ENCODE data around the gene SLC8B1.

The SLC8B1 gene

DNA sequence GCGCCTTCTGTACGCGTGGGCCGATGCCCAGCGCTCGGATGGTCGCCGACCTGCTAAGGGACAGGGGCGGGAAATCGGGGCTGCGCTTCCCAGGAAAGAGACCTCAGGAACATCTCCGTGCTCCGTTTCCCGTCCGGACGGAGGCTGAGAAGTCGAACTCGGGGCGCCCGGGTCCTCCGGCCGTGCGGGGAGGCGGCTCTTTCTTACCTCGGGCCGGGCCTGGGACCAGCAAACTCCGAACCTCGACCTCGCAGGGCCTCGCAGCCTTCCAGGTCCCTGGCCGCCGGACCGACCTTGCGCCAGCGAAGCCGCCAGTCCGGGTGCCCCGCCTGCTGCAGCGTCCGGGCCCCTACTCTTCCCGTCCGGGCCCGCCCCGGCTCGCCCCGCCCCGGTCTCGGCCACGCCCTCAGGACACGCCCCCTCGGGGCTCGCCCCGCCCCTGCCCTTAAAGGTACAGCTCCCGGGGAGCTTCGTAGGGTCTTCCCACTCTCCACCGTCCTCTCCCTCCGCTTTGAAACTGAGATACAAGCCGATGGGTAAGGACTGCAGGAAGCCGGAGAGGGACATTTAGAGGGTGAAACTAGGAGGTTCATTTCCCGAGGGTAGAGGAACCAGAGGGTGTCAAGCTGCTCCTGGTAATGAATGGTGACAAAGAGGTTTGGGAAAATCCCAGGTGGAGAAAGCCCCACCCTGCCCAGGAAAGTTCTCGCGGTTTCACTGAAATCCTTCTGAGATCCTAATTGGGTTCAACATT is at the start of gene SLC8B1:
Gene SLC8B1 (minus strand): TSS at position 324 of the 754 bp plus-strand sequence. CDS start 2,231 bp downstream, outside the sequence.
- peak; percentile 84 for DNase-seq (ENCODE audit: low read depth)

DNA sequence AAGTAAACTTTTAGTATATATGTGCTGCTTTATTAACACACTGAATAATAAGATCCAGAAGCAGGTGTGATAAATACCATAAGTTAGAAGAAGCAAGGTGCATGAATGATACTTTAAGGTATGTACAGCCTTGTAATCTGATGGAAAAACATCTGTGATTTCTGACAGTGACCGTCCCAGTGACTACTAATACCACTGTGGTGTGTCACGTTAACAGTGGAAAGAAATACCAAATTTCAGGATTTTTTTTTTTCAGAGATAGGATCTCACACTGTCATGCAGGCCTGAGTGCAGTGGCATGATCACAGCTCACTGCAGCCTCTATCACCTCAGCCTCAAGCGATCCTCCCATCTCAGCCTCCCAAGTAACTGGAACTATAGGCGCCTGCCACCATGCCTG is 47.3 kb upstream of the SLC8B1 start:
- DNase-seq (ENCODE audit: low read depth): no peak

DNA sequence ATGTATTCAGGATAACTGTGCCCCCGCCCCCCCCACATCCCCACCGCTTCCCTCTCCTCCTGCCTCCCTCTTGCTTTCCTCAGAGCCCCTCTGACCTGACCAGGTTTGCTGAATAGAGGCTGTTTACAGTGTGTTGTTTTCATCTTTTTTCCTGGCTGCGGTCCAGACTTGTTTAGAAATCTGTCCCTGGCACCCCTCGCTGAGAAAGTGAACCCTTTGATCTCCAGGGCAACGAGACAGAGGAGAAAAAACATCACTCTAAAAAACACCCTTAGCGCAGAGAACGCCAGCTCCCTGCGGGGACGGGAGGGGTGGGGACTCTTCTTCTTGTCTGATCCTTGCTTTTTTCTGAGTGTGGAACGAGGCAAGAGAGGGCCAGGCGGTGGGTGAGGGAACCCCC is 46.3 kb upstream of the SLC8B1 start:
- DNase-seq (ENCODE audit: low read depth): no peak

DNA sequence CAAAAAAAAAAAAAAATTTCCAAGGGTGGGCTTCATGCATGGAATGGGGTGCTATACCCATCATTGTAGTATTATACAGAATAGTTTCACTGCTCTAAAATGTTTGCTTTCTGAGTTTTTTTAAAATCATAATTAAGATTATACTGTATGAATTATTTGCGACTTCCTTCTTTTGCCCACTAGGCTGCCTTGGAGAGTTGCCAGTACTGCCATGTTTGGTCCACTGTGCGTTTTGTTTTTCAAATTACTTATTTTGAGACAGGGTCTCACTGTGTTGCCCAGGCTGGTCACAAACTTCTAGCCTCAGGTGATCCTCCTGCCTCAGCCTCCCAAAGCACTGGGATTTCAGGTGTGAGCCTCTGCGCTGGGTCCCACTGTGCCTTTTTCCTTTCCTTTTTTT is 43.4 kb upstream of the SLC8B1 start:
- DNase-seq (ENCODE audit: low read depth): peak; percentile 18

DNA sequence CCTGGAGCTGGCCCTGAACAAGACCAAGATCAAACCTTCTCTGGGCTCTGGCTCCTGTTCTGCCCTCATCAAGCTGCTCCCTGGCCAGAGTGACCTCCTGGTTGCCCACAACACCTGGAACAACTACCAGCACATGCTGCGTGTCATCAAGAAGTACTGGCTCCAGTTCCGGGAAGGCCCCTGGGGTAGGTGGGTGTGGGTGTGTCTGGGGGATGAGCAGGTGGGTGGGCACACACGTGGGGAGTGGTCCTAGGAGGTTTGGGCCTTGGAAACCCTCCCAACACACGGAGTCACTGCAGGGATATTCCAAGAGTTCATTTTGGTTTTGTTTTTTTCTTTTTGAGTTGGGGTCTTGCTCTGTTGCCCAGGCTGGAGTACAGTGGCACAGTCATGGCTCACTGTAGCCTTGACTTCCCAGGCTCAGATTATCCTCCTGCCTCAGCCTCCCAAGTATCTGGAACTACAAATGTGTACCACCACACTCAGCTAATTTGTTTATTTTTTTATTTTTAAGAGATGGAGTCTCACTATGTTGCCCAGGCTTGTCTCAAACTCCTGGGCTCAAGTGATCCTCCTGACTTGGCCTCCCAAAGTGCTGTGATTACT is 40.0 kb upstream of the SLC8B1 start:
- DNase-seq (ENCODE audit: low read depth): no peak

DNA sequence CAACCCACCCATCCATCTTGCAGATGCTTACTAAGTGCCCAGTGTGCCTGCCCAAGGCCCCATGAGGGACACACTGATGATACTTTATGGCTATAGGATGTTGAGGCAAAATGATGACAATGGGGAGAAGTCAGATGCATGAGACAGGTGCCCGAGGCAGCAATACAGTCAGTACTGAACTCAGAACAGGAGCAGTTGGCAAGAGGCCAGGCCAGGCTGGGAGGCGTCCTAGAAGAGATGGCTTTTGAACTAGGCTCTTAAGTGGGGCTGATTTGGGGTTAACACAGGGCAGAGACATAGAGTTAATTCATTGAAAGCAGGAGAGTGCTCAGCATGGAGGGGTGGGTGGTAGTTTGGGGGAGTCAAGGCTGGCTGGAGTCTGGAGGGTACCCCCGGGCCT is 39.1 kb upstream of the SLC8B1 start:
- no peak for DNase-seq (ENCODE audit: low read depth)

DNA sequence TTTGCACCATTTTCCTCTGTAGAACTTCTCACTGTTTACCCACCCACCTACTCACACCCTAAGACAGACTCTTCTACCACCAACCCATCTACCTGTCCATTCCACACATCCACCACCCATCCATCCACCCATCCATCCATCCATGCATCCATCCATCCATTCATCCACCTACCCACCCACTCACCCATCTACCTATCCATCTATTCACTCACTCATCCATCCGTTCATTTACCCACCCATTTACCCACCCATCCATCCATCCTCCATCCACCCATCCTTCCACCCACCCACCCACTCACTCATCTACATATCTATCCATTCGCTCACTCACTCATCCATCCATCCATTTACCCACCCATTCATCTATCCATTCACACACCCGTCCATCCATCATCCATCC is 38.5 kb upstream of the SLC8B1 start:
- DNase-seq (ENCODE audit: low read depth): no peak

DNA sequence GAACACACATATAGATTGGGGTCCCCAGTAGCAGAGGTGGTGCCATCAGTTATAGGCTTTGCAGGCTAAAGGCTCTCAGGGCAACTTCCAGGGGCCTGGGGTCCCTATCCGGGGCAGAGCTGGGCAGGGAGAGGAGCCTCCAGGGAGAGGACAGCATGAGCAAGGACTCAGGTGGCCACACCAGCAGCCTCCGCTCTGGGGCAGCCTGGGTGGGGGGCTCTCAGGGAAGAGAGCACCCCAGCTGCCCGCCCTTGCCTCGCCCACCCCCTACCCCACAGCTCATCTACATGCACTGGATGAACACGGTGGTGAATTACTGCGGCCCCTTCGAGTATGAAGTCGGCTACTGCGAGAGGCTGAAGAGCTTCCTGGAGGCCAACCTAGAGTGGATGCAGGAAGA is 37.5 kb upstream of the SLC8B1 start:
- no peak for DNase-seq (ENCODE audit: low read depth)

DNA sequence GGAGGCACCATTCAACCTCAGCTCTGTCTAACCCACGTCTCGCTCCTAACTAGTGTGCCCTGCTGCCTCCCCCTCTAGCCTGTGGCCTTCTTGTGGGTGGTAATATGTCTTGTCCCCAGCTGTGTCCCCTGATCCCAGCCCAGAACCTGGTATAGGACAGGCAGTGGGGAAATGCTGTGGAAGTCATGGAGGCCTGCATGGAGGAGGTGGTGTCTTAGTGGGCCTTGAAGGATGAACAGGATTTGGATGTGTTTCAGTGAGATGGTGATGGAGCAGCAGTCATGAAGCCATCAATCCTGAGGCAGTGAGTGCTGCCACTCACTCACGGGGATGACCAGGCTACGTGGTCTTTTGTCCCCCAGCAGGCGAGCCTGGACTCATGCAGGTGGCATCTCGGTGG is 36.9 kb upstream of the SLC8B1 start:
- no peak for DNase-seq (ENCODE audit: low read depth)

DNA sequence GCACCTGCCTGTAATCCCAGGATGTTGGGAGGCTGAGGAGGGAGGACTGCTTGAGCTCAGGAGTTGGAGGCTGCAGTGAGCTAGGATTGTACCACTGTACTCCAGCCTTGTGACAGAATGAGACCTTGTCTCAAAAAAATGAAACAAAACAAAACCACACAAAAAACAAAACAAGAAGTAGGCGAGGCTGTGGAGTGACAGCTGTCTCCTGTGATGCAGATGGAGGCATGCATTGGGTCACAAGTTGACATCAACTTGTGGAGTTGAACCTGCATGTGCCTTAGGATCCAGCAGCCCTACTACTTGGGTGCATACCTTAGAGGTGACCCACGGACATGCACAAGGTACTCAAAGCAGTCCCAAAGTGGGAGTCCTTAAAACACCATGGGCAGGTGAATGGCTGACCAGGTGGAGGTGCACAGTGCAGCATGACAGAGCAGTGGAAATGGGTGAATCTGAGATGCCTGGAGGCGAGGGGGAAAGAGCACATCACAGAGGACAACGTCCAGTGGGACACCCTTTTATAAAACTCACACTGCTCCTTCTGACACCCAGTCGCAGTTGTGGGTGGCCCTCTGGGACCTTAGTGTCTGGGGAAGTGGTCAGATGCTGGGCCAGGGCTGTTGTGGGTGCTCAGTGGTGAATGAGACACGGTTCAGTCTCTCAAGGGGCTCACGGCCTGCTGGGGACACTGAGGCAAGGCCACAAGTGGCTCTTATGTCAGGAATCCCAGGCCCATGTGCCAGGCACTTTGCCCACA is 36.2 kb upstream of the SLC8B1 start:
- DNase-seq (ENCODE audit: low read depth): no peak

DNA sequence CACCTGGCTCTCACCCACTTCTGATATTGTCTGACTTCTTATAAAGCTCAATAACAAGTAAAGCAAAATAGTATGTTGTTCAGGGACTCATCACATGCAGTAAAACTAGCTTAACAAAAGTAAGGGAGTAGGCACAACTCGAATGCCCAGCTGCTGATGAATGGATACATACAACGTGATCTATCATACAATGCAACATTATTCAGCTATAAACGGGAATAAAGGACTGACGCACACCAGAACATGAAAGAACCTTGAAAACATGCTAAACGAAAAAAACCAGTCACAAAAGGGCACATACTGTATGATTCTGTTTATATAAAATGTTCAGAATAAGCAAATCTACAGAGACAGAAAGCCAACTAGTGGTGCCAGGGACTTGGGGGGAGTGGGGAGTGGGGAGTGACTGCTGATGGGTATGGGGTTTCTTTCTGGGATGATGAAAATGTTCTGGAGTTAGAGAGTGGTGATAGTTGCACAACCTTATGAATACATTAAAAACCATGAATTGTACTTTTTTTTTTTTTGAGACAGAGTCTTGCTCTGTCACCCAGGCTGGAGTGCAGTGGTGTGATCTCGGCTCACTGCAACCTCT is 34.6 kb upstream of the SLC8B1 start:
- no peak for DNase-seq (ENCODE audit: low read depth)

DNA sequence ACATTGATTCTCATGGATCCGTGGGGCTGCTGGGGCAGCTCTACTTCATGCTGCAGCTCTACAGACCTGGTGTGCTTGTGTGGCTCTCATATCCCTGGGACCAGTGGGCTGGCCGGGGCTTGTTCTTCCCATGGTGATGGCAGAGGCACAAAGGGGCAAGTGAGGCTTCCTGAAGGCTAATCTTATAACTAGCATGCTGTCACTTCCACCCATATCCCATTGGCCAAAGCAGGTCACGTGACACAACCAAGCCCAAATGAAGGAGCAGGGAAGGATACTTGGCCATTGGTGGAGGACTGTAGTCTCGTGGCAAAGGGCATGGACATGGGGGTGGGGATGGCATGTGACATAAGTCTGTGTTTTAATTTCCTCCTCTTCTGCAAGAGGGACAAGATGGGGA is 33.4 kb upstream of the SLC8B1 start:
- DNase-seq (ENCODE audit: low read depth): no peak

DNA sequence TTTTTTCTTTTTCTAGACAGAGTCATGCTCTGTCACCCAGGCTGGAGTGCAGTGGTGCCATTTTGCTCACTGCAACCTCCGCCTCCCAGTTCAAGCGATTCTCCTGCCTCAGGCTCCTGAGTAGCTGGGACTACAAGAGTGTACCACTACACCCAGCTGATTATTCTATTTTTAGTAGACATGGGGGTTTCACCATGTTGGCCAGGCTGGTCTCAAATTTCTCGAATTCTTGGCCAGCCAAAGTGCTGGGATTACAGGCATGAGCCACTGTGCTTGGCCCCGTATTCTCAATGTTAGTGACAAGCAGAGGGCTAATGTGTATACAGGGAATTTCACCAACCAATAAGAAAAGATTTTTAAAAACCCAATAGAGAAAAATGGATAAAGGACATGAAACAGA is 31.9 kb upstream of the SLC8B1 start:
- DNase-seq (ENCODE audit: low read depth): no peak

DNA sequence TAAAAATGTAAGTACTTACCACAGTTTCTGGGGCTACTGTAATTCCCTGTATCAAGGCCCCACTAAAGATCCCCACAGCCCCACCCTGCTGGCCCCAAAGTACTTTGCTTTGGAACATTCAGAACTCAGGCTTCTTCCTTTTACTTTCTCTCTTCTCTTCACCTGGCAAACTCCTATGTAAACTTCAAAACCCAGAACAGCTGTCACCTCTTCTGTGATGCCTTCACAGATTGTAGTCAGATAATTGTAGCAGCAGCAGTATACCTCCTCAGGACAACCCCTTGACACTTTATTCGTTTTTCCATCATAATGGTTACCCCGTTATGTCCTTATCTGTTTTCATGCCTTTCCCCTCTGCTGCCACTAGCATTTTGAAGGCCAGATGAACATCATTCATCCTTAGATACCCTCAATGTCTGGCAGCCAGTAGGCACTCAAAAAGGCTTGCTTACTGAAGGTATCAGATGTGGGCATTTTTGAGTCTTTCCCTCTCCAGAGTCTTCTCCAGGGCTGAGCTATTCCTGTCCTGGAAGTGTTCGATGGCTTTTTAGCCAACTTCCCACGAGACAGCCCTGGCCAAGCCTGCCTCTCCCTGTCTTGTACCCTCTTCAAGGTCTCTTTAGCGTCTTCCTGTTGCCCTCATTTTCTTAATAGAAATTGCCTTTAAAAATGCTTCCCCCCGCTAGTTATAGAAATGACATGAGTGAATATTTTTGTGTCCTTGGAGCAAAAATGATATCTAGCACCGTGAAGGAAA is 30.9 kb upstream of the SLC8B1 start:
- no peak for DNase-seq (ENCODE audit: low read depth)

DNA sequence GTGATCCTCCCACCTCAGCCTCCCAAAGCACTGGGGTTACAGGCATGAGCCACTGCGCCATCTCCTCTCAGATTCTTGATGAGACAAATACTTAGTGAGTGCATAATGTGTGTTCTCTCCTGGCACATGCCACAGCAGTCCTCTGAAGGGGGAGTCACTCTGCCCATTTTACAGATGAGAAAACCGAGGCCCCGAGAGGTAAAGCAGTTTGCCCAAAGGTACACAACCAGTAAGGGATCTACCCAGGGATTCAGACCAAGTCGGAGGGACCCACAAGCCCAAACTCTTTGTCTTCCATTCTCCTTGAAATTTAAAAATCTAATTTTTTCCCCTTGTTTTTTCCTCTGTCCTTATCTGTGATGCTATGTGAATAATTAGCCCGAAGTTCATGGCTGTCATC is 29.8 kb upstream of the SLC8B1 start:
- DNase-seq (ENCODE audit: low read depth): no peak

DNA sequence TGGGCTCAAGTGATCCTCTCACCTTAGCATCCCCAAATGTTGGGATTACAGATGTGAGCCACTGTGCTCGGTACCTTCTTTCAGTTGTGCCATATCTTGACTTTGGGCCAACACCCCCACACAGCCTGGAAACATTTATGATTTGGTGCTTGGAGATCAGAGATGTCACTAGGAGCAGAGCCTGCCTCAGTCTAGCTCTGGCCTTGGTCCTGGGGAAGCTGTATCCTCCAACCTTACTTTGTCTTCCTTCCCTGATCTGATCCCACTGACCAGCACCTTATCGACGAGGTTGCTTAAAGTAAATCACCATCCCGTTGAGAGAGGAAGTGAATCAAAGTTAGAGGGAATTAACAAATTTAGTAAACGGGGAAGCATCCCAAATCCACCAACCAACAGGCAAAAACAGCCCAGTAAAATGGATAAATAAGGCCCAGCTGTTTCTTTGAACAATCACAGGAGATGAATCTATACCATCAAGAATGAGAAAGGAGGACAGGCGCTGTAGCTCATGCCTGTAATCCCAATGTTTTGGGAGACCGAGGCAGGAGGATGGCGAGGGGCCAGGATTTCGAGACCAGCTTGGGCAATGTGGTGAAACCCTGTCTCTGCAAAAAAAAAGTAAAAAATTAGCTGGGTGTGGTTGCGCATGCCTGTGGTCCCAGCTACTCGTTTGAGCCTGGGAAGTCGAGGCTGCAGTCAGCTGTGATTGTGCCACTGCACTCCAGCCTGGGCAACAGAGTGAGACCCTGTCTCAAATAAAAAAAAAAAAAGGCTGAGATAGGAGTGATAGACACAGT is 26.9 kb upstream of the SLC8B1 start:
- DNase-seq (ENCODE audit: low read depth): no peak

DNA sequence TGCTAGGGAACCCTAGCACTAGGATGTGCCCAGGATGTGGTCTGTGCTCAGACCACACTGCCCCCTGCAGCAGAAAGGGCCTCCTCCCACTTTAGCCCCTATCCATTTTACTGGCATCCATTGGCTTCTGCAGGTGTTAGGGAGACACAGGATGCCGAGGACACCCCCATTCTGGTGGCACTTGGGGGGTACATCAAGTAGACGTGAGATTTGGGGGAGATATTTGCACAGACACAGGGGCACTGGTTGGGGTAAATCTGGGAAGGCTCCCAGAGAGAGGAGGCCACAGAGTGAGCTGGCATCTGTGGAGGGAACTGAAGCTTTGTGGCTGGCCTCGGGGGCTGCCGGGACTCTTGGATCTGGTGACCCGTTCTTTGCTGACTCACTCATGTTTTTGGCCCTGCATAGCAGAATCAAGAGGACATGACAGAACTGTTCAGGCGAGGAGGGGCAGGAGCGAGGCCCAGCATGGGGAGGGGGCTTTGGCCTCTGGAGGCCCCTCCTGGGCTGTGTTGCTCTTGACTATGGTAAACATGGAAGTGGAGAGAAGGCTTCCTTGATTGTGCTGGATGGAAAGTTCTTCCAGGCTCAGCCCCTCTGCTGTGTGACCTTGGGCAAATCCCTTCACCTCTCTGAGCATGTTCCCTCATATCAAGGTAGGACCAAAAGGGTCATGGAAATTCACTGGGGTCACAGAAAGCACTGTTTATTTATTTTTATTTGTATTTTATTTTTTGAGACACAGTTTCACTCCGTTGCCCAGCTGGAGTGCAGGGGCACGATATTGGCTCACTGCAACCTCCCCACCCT is 25.2 kb upstream of the SLC8B1 start:
- peak; percentile 45 for DNase-seq (ENCODE audit: low read depth)

DNA sequence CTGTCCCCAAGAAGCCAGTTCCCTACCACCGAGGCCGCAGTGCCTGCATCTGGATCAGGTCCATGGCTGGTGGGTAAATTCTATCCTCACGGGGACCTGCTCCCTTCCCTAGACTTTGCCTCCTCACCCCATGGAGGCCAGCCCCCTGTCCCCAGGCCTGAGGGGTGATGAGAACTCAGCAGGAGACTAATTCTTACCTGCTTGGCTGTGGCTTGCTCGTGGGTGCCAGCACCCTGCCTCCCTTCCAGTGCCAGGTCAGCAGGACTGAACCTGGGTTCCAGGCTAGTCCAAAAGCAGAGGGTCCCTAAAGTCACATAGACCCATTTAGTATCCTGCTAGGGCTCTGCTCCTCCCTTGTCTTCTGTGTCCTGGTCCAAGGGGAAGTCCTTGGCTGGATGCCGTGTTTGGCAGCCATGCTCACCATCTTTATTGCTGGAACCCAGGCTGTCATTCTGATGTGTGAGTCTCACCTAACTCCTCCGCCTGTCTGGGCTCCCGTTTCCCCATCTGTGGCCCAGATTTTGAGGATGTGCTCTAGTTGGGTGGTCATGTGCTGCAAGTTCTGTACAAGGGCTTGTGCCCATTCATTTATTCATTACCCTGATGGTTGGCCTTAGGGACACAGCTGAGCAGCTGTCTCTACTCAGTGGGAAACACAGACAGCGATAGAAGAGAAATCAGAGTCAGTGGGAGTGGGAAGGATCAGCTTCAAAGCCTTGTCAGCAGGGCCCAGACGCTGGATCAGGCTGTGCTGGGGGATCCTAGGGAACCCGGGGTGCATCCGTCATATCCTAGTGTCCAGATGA is 24.4 kb upstream of the SLC8B1 start:
- peak; percentile 30 for DNase-seq (ENCODE audit: low read depth)

DNA sequence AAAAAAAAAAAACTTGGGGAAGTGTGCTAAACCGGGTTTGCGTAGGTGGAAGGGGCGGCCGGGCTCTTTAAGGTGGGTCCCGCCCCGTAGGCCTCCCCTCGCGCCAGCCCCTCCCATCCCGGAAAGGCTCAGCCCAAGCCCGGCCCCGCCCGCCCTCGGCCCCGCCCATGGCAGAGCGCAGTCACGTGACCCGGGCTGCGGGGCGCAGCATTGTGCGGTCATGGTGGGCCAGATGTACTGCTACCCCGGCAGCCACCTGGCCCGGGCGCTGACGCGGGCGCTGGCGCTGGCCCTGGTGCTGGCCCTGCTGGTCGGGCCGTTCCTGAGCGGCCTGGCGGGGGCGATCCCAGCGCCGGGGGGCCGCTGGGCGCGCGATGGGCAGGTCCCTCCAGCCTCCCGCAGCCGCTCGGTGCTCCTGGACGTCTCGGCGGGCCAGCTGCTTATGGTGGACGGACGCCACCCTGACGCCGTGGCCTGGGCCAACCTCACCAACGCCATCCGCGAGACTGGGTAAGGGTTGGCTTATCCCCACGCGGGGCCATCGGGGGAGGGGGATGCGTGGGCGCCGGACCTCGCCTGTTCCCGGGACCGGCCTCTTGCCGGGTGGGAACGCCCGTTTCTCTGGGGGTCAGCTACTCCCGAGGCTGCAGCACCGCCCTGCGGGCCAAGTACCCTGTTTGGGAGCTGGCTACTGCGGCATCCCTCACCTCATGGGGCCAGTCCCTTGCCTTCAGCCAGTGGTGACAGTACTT is 23.6 kb upstream of the SLC8B1 start, which contains the start of gene PLBD2:
Gene PLBD2 (plus strand): TSS at position 207 of the 752 bp plus-strand sequence. CDS start 14 bp downstream, at position 221.
- DNase-seq (ENCODE audit: low read depth): peak; percentile 93

Measured in ELR (cell line).